ENCODE data around the gene ATXN1.
"Not testable (repeated sequence)": the region's sequence is repeated elsewhere in the genome, so short reads cannot be mapped to it uniquely, and the experiment has no call there.

ATXN1 gene

DNA sequence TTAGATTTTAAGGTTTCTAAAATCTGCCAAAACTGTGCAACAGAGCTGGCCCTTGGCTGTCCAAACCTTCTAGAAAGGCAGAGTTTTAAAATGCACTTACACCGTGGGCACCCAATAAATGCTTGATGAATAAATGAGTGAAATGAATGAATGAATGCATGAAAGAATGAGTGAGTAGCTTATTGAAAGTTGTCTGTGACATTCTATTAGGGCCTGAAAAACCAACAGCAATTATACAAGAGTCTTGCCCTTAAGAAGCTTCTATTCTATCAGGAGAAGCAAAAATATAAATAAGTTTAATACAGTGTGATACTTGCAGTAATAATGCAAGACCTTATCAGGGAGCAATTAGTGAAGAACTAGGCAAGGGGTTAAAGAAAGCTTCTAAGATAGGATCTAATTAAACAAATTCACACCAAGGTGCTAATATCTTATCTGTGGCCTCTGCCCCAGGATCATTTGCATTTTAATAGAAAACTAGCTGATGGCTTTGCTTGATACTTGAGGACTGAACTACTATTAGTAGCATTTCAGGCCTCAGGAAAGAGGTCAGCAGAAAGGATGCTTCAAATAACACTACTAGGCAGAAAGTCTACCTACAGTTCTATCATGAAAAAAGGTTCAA lies 292.2 kb downstream of the ATXN1 start:
- DNase-seq = no peak

DNA sequence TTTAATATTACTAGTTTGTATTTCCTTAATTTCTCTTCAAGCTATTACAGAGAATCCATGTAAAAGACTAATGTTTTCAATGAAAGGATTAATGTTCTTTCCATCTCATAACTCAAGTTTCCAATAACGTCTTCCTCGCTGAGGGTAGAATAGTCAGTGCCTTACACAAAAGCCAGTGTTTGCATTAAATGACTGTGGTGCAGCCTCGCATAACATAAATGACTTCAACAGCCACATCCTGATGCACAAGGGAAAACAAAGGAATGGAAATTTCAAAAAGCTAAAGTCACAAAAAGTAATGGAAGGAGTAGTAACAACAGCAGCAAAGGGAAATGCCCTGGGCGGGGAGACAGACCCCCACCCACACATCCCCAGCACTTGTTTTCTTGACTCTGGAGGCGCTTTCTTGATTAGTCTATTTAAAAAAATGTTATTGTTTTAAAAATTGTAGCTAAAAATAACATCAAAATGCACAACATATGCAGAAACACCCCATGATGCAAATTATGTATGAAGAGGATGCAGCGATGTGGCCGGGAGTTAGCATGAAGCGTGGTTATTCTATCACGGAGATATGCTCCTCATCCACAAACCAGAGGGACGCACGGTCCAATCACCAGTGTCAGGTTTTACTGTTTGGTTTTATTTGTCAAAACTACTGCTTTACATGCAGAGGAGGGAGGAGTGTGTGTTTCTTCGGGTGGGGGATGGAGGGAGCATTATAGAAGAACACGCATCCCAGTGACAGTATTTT lies 294.3 kb downstream of the ATXN1 start:
- peak; percentile 76 for DNase-seq

GRCh38 chr6:16464045-16464444 lies 297.2 kb downstream of the ATXN1 start:
- no peak for DNase-seq

- DNase-seq = not testable (repeated sequence)
Measured at GRCh38 chr6:16463246-16463645, 298.0 kb downstream of the ATXN1 start.

GRCh38 chr6:16461491-16461890 lies 299.8 kb downstream of the ATXN1 start:
- no peak for DNase-seq

GRCh38 chr6:16459472-16459871 lies 301.8 kb downstream of the ATXN1 start:
- DNase-seq = not testable (repeated sequence)

DNA sequence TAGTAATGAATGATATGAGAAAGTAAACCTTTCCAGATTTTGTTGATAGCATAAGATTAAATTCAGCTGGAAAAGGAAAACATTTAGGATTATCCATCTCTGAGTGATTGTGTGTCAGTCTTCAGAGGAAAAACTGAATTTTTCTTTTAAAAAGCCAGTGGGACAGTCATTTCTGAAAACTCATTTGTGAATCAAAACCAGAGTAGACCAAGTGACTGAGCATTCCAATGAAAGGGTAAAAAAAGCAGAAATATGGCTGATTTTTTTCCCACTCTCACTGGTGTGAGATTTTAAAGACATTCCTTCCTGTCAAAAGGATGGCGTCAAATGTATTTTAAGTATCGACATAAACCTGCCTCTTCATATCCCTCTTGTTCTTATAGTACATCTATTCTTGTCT lies 308.9 kb downstream of the ATXN1 start:
- DNase-seq = no peak

DNA sequence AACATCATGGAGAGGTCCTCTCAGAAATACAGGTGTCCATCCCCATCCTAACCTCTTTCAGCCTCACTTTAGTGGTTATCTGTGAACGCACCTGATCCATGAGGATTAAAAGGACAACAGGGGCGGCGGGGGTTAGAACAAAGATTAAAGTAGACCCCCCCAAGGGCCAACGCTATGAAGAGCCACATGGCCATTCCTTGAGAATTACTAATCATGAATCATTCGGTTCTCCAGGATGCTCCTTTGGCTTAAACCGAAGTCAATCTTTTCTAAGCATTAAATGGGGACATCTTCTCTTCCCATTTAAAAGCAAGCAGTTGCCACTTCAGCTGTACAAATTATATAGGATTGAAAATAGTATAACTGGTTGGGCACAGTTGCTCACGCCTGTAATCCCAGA lies 310.4 kb downstream of the ATXN1 start:
- no peak for DNase-seq

DNA sequence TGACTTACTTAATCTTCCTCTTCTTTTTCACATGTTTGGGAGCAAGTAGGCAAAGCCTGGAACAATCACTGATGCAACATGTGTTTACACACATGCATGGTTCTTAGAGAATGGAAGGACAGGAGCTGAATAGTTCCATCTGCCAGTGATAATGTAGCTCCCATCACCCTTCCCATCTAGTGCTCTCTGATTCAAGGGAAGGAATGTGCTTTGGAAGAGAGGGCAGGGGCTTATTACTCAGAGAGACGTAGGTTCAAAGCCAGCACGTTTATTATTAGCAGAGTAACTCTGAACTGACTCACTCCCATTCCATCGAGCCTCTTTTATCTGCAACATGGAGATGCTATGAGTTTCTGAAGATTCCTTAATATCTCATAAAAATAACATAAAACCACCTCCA lies 311.0 kb downstream of the ATXN1 start:
- DNase-seq = no peak

GRCh38 chr6:16446273-16446672 lies 315.0 kb downstream of the ATXN1 start:
- no peak for DNase-seq

GRCh38 chr6:16442031-16442430 lies 319.2 kb downstream of the ATXN1 start:
- no peak for DNase-seq

- no peak for DNase-seq
Measured at GRCh38 chr6:16441262-16441661, 320.0 kb downstream of the ATXN1 start.

- no peak for DNase-seq
Measured at GRCh38 chr6:16440636-16441212, 320.5 kb downstream of the ATXN1 start.

DNA sequence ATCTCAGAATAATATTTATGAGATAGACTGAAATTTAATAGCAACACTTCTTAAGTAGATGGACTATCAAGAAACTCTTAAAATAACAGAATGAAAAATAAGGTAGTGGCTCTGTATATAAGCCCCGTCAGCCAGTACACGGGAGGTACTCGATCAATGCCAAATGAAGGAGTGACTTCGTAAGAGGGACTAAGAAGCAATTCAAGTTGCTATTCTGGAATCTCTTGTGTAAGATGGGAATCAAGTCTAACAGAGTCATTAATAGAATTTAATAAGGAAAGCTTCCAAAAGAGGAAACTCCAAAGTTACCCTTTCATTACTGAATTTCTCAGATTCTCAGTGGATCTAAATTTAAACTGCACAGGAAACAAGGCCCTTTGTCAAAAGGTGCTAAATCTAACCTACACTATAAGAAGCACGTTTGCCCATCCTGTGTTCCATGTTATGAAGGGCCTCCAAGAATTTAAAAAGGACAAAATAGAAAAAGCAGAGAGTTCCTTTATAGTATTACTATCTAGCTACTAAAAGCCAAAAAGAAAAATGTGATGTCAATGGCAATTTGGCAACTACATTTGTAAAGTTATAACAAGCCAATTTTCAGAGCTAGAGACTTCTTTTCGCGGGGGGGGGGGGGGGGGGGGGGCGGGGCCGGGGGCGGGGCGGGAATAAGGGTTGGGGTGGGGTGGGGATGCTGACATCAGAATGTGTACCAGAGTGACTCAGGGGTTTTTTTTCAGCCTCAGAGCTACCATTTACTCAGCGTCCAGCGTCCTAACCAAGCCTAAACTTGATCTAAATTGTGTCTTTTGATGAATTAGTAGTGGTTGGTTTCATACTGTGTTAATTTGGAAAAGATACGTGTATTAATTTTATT lies 322.3 kb downstream of the ATXN1 start:
- no peak for DNase-seq

DNA sequence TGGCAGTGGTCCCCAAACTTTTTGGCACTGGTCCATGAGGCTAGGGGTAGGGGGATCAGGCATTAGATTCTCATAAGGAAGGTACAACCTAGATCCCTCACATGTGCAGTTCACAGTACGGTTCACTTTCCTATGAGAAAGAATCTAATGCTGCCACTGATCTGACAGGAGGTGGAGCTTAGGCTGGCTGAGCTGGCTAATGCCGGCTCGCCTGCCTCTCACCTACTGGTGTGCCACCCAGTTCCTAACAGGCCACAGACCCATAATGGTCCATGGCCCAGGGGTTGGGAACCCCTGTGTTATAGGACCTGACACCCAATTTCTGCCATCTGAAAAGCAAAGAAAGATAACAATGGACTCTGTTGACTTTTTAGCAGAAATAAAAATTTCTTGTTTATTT lies 323.3 kb downstream of the ATXN1 start:
- no peak for DNase-seq

- no peak for DNase-seq
Measured at GRCh38 chr6:16437095-16437494, 324.2 kb downstream of the ATXN1 start.

DNA sequence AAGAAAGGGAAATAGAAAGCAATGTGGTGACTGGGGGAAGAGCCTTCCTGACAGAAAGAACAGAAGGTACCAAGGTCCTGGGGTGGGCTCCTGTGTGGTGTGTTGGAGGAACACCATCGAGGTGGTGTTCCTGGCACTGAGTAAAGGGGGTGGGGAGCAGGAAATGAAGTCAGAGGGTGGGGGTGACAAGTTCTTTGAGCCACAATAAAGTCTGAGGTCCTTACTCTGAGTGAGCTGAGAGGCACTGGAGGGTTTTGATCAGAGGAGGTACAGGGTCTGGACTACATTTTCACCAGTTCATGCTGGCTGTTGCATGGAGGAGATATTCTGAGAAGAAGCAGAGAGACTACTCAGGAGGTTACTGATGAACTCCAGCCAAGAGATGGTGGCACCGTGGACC lies 324.7 kb downstream of the ATXN1 start:
- no peak for DNase-seq

GRCh38 chr6:16434885-16435284 lies 326.4 kb downstream of the ATXN1 start:
- DNase-seq = no peak

- no peak for DNase-seq
Measured at GRCh38 chr6:16433338-16433890, 327.8 kb downstream of the ATXN1 start.

- peak; percentile 94 for DNase-seq
Measured at GRCh38 chr6:16432075-16433032, 328.9 kb downstream of the ATXN1 start.

DNA sequence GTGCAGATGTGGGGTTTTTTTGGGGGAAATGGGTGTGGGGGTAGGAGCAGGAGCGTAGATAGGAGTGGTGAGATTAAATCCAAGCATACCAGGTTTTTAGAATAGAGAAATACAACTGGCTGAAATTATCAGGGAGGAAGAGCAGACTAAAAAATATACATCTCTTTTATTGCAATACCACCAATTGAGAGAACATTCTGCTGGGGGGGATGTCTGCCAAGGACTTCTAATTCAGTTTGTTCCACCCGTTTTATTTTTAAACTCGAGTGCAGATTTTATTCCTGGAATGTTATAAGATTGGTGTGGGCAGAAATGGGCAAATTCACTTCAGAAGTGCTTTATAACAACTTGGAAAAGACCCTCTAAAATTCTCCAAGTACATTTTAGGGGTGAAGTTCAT lies 330.2 kb downstream of the ATXN1 start:
- no peak for DNase-seq
